NCI-H460 (cell line): ENCODE results near the gene HEPACAM. TPM values are rescaled to one million over a fixed set of nuclear protein-coding genes. Genes with fewer than 3 reads are reported as not detected.
"Not testable (repeated sequence)": the region's sequence is repeated elsewhere in the genome, so short reads cannot be mapped to it uniquely, and the experiment has no call there.

Experiments
- DNase-seq: peaks from one replicate; pipeline ENCODE4 v3.0.0-alpha.2; 2016; ENCODE audit warnings: low read depth; ENCODE audit errors: extremely low read depth
- polyA plus RNA-seq: library from polyadenylated mRNA; depleted of rRNA; stranded (reverse); fragments of >200 nt; gene quantifications from 2 replicates; pipeline ENCODE4 v1.2.3, GENCODE V29; 2014; cell fraction: nucleus; rRNA removed
- total RNA-seq: library from RNA; depleted of rRNA; stranded (reverse); fragments of >200 nt; shearing (Covaris generic); gene quantifications from 2 replicates; pipeline ENCODE4 v1.2.3, GENCODE V29; 2014; rRNA removed

HEPACAM gene
- not detected in 2 replicates for total RNA-seq
- not detected in 2 replicates for polyA plus RNA-seq

DNA sequence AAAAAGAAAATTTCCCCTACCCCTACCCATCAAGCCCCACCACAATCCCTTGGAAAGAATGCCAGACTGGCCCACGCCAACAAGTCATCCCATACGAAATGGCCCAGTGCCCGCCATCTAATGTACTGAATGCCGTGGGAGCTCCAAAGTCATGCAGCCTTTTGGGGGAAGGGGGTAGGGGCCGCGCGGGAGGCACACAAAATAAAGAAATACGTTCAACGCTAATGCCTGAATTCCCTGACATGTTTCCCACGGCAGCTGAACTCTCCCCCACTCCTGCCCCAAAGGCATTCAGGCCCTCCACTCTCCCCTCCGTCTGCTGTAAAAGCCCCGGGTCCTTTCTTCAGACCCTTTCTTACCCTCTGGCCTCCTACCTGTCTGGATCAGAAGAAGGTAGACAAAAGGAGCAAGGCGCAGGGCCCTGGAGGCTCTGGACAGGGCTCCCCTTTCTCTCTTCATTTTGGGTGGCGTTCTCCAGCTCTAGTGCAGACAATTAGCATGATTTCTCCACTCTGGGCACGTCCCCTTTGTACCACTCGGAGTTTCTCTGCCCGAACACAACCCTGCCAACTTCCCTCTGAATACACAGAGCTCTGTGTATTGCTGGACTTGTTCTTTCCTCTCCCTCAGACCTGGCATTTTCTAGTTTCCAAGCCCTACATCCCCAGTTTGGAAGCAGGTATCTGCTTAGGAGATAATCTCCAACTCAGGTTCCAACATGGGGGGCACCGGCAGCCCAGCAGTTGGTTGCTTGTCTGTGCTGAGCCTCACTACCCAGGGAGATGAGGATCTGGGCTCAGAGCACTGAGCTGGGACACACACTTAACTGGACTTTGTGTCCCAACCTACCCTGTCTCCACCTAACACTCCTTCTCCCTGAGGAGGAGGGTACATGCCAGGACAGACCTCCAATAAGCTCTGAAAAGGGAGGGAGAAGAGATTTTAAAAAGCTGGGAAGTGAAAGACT lies at the start of gene HEPACAM:
Gene HEPACAM, minus strand, starts transcription at position 500 of the 967 bp plus-strand sequence. Its CDS starts 41 bp downstream, at position 459.
- no peak for DNase-seq

DNA sequence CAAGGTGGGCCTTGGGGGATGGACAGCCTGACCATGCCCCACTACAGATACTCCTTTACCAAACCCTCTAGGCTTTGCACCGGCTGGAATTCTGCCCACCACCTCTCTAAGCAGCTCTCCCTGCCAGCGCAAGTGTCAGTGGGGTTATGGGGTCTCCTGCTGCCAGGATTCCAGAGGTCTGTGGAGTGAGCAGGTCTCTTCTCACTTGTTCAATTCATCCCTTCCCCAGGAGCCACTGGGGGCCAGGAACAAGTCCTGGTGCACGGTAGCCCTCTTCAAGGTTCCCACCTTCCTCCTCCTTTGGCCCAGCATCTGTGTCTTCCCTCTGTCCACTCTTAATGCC lies 48.6 kb upstream of the HEPACAM start:
- no peak for DNase-seq

DNA sequence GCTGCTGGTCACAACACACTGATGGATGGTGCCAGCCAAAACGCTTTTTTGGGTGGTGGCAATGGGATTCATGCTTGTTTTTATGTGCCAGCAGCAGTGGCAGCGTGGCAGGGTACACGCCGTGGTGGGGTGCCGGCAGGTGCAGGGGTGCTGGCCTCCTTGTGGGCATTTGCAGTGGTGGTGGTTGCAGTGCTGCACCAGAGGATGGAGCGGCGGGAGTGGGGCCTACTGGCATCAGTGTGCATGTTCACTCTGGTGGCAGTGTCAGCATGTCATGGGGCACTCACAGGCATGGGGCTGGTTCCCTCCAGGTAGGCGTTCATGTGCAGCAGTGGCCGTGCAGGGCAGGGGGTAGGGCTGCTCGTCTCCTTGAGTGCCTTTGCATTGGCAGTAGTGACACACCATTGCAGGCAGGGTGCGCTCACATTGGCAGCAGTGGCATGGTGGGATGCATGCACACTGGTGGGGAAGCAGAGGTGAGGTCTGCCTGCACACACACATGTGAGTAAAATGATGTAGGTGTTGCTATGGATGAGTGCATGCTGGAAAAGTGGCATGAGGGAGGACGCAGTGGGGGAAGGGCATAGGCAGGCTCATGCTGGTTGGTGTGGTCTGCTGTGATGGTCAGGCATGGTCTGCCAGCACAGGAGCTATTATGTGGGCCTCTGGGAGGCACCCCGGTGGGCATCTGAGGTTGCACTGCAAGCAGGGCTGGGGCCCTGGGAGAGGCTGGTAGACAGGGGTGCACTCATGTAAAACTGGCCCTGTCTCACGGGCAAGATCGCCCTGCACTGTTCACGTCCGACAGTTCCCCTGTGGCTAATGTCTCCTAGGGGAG lies 48.0 kb upstream of the HEPACAM start:
- no peak for DNase-seq

DNA sequence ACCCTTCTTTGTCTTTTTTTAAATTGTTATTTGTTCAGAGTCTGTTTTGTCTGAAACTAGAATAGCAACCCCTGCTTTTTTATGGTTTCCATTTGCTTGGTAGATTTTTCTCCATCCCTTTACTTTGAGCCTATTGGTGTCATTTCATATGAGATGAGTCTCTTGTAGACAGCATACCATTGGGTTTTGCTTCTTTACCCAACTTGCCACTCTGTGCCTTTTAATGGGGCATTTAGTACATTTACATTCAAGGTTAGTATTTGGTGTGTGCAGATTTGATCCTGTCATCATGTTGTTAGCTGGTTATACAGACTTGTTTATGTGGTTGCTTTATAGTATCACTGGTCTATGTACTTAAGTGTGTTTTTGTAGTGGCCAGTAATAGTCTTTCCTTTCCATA lies 46.2 kb upstream of the HEPACAM start:
- no peak for DNase-seq

- DNase-seq, result no peak
Measured at GRCh38 chr11:124978316-124978715, 42.5 kb upstream of the HEPACAM start.

- DNase-seq, result no peak
Measured at GRCh38 chr11:124977006-124977405, 41.2 kb upstream of the HEPACAM start.

DNA sequence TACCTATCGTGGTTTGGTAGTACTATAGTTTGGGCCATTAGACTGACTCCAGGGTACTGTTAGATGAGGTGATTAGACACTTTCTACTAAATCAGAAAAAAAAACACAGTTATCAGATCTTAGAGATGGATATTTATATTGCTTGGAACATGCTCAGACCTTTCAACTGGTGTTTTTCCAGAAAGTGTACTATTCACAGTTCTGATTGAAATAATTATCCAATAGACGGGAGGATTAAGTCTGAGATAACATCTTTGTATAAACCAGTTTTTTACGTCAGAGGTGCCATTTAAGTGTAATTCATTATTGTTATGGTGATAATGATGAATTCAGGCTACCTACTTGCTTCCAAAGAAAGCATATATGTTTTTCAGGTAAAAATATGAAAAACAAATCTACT lies 40.7 kb upstream of the HEPACAM start:
- no peak for DNase-seq

DNA sequence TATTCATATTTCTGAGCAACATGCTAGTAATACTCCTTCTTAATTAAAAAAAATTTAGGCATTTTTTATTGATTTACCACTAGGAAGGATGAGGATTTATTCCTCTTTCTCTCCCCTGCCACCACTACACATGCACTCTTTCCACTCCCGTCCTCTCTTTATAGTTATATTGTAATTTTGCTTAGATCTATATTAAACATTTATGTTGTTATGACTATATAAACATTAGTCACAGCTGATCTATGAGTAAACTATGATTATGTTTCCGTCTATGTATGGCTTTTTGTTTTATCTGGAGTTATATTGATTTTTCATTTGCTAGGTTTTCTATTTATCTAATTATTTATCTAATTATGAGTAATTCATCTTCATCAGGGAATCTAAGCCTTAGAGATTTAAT lies 36.0 kb upstream of the HEPACAM start:
- DNase-seq, result no peak

DNA sequence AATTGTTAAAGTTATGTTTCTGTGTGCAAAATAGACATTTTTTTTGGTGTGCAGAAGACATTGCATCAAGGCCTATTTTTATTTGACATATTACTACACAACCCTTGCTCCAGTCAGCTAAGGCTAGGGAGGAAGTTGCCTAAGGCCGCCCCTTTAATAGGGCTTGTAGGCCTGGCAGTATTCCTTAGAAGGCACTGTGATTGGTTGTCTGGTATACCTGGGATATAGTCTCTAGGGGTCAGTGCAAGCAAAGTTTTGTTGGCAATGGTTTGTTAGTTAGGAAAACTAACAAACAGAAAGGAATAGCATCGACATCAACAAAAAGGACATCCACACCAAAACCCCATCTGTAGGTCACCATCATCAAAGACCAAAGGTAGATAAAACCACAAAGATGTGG lies 35.1 kb upstream of the HEPACAM start:
- DNase-seq, result no peak

- DNase-seq, result not testable (repeated sequence)
Measured at GRCh38 chr11:124968197-124968596, 32.4 kb upstream of the HEPACAM start.

- peak; percentile 66 for DNase-seq
Measured at GRCh38 chr11:124961972-124962609, 26.2 kb upstream of the HEPACAM start.

- no peak for DNase-seq
Measured at GRCh38 chr11:124955035-124955434, 19.2 kb upstream of the HEPACAM start.

DNA sequence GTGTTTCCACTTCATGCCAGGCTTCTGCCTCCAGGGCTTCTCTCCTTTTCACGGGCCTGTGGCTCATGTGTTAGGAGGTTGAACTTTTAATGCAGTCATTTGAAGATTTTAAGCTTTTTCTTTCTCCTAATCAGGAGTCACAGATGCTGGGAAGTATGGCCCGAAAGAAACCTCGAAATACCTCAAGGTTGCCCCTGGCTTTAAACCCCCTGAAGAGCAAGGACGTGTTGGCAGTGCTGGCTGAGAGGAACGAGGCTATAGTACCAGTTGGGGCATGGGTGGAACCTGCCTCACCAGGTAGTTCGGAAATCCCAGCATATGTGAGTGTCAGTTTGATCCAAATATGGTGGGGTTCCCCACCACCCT lies 18.7 kb upstream of the HEPACAM start:
- no peak for DNase-seq

DNA sequence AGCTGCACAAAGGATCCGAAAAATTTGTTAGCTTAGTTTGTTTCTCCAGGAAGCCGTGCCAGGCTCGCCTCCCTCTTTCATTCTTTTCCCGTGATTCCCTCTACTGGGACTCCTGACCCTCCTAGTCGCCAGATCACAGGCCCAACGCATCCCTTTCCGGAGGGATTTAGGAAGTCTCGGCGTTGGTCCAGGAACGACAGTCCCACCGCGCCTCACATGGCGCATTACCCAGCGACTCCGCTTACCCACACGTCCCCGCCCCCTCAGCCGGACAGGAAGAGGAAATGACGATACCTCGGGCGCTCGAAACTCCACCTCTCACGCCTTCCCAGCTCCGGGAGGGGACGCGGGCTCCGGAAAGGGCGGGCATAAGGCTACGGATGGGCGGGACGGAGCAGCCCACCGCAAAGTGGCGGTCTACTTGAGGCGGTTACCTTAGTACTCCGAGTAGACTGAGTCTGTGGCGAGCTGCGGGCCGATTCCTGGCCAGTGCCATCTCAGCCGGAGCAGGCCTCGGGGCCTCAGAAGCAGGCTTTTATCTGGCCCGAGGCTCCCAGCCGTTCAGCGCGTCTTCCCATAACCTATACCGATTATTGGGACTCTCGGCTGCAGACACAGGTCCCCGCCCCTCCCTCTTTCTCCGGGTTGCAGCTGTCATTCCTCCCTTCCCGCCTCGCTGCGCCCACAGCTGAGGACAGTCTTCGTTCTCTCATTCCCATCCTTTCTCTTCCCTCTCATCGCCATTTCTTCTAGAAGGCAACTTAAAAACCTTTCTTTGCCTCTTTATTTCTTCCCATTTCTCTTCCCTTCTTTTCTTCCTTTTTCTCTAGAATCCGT lies 18.1 kb upstream of the HEPACAM start, which contains the start of gene CCDC15:
Gene CCDC15, plus strand, starts transcription at position 450 of the 837 bp plus-strand sequence. CDS start 531 bp downstream, outside the sequence.
- peak; percentile 94 for DNase-seq

GRCh38 chr11:124951341-124951740 lies 15.5 kb upstream of the HEPACAM start:
- DNase-seq, result no peak

DNA sequence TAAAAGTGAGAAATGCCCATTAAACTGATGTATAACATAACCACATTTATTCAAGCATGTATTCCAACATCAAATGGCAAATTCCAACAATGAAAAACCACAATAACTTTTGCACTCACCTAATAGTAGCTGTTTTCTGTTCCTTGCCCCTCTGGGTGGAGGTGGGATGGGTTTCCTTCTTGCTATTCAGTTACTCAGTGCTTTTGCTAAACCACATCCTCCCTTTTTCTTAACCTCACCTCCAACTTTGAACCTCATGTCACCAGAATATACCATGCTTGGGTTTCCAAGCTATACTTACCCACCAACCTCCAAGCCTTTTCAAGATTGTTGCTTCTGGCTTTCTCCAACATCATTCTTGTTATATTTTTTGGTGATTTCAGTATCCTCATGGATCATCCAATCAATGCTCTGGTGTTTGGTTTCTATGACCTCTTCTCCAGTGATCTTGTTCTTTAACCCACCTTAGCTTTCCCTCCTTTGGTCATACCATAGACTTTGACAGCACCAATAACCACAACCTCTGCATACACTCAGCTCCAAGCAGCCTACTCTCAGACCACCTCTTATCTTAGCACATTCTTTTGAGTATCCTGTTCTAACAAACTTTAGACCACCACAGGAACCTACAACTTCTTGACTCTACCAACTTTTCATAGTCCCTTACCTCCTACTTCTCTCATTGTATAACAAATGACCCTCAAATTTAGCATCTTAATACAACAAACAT lies 14.9 kb upstream of the HEPACAM start:
- no peak for DNase-seq

GRCh38 chr11:124946735-124947141 lies 10.9 kb upstream of the HEPACAM start:
- no peak for DNase-seq

DNA sequence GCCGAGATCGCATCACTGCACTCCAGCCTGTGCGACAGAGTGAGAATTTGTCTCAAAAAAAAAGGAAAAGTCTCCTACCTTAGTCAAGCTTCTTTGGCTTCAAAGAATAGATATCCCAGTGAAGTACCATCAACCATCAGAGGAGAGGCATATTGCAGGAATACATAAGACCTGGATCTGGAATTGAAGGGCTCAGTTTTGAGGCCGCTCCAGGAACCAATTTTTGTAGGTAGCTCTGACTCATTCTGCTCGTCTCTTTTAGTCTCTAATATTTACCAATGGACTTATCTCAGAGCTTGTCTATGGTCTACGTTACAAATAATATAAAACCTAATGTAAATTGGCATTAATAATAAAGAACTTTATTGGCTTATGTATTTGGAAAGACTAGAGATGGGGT lies 10.0 kb upstream of the HEPACAM start:
- no peak for DNase-seq

- no peak for DNase-seq
Measured at GRCh38 chr11:124944565-124944964, 8.7 kb upstream of the HEPACAM start.
